Liver (tissue), 9 donors: ENCODE data around the gene PDZK1. TPM values are rescaled to one million over a fixed set of nuclear protein-coding genes. Genes with fewer than 3 reads are reported as not detected.

Experiments used
- DNase-seq: peaks from one replicate; pipeline ENCODE4 v3.0.0-alpha.2; 2017; ENCODE audit warnings: low spot score
- H3K27ac ChIP-seq, 2 donors: one replicate each; pipeline ENCODE4 v1.7.0; 2013; ENCODE audit warnings: inconsistent platforms in 2 of 2, low read length in 2 of 2, control low read depth in 1 of 2, low read depth in 1 of 2, mild to moderate bottlenecking in 1 of 2
- H3K27me3 ChIP-seq, 4 donors: one replicate each; pipeline versions ENCODE4 v1.6.1 to v1.7.0; 2013; ENCODE audit warnings: low read length in 3 of 4, inconsistent platforms in 1 of 4, mild to moderate bottlenecking in 1 of 4, moderate library complexity in 1 of 4; ENCODE audit not compliant: control insufficient read depth in 4 of 4, insufficient read depth in 4 of 4
- H3K36me3 ChIP-seq, 4 donors: one replicate each; pipeline versions ENCODE4 v1.6.1 to v1.7.0; 2013; ENCODE audit warnings: low read length in 3 of 4, mild to moderate bottlenecking in 3 of 4, low read depth in 1 of 4, moderate library complexity in 1 of 4; ENCODE audit not compliant: control insufficient read depth in 4 of 4, insufficient read depth in 3 of 4
- H3K4me1 ChIP-seq, 4 donors: one replicate each; pipeline versions ENCODE4 v1.6.1 to v1.7.0; 2013; ENCODE audit warnings: low read length in 3 of 4, mild to moderate bottlenecking in 3 of 4, moderate library complexity in 1 of 4; ENCODE audit not compliant: control insufficient read depth in 4 of 4, insufficient read depth in 4 of 4
- H3K4me3 ChIP-seq, 3 donors: one replicate each; pipeline versions ENCODE4 v1.6.1 to v1.7.0; 2013; ENCODE audit warnings: low read length in 3 of 3, control low read depth in 1 of 3, low read depth in 1 of 3, mild to moderate bottlenecking in 1 of 3
- H3K9ac ChIP-seq, 2 donors: one replicate each; pipeline ENCODE4 v1.7.0; 2013; ENCODE audit warnings: low read length in 2 of 2, mild to moderate bottlenecking in 2 of 2, moderate library complexity in 2 of 2, control low read depth in 1 of 2, low read depth in 1 of 2
- H3K9me3 ChIP-seq, 4 donors: one replicate each; pipeline versions ENCODE4 v1.6.1 to v1.7.0; 2013; ENCODE audit warnings: low read length in 3 of 4; ENCODE audit not compliant: control insufficient read depth in 4 of 4
- FOXA2 ChIP-seq: IDR thresholded peaks from 2 replicates; pipeline ENCODE4 v1.6.1; 2016; ENCODE audit warnings: antibody characterized with exemption
- HNF4A ChIP-seq, 2 donors: conservative IDR thresholded peaks; 2 replicates each; pipeline ENCODE4 v1.6.1; 2016; ENCODE audit warnings: antibody characterized with exemption in 2 of 2, mild to moderate bottlenecking in 2 of 2
- HNF4G ChIP-seq: IDR thresholded peaks from 2 replicates; pipeline ENCODE4 v1.6.1; 2016; ENCODE audit warnings: antibody characterized with exemption
- NR2F2 ChIP-seq: IDR thresholded peaks from 2 replicates; pipeline ENCODE4 v1.6.1; 2016; ENCODE audit warnings: antibody characterized with exemption
- RAD21 ChIP-seq, 2 donors: IDR thresholded peaks; 2 replicates each; pipeline ENCODE4 v1.6.1; 2016; ENCODE audit warnings: antibody characterized with exemption in 2 of 2, mild to moderate bottlenecking in 2 of 2
- SP1 ChIP-seq: IDR thresholded peaks from 2 replicates; pipeline ENCODE4 v1.6.1; 2018; ENCODE audit warnings: antibody characterized with exemption, mild to moderate bottlenecking
- TAF1 ChIP-seq: conservative IDR thresholded peaks from 2 replicates; pipeline ENCODE4 v1.6.1; 2016; ENCODE audit warnings: antibody characterized with exemption, mild to moderate bottlenecking
- YY1 ChIP-seq: IDR thresholded peaks from 2 replicates; pipeline ENCODE4 v1.6.1; 2016; ENCODE audit warnings: antibody characterized with exemption, mild to moderate bottlenecking
- WGBS: extraction: QIAGEN DNeasy Blood & Tissue Kit; methylation state at CpG from one replicate; pipeline ENCODE4 v1.1.7; 2013; 5-methylcytosine and 5-hydroxymethylcytosine counted together
- polyA plus RNA-seq, 2 donors: library from polyadenylated mRNA; stranded (reverse) in 1 of 2; unstranded in 1 of 2; fragments of 200-250 nt in 1 of 2; fragments of >200 nt in 1 of 2; fragmentation: Nextera tagmentation in 1 of 2; extraction: Ambion mirVana in 1 of 2; gene quantifications; one replicate each; pipeline versions ENCODE4 v1.2.1 to v1.2.3, GENCODE V29; 2013 to 2015
- total RNA-seq, 2 donors: library from RNA; depleted of rRNA; stranded (reverse); fragments of >200 nt; gene quantifications; one replicate each; pipeline ENCODE4 v1.2.3, GENCODE V29; 2014
- TF ChIP-seq, protein P1 (sequence below): IDR thresholded peaks from 2 replicates; pipeline ENCODE4 v1.6.1; 2016; ENCODE audit warnings: antibody characterized with exemption
- TF ChIP-seq, protein P2 (sequence below): IDR thresholded peaks from 2 replicates; pipeline ENCODE4 v1.6.1; 2016; ENCODE audit warnings: antibody characterized with exemption
- TF ChIP-seq, protein P3 (sequence below): fragments of 150-350 bp; IDR thresholded peaks from 2 replicates; pipeline ENCODE4 v1.5.1; 2017; ENCODE audit warnings: improper control_type of control experiment, low read depth, low read length; ENCODE audit not compliant: missing input control
- TF ChIP-seq, protein P4 (sequence below): IDR thresholded peaks from 2 replicates; pipeline ENCODE4 v1.6.1; 2016; ENCODE audit warnings: antibody characterized with exemption, mild to moderate bottlenecking
- donor health status: healthy.
- donor health status: healthy.
- donor health status: healthy.
- donor health status: healthy.
- donor health status: healthy.

Gene PDZK1
- total and polyA plus RNA-seq, 4 donors, result 40.5 to 85.4 (median 60.6) TPM

DNA sequence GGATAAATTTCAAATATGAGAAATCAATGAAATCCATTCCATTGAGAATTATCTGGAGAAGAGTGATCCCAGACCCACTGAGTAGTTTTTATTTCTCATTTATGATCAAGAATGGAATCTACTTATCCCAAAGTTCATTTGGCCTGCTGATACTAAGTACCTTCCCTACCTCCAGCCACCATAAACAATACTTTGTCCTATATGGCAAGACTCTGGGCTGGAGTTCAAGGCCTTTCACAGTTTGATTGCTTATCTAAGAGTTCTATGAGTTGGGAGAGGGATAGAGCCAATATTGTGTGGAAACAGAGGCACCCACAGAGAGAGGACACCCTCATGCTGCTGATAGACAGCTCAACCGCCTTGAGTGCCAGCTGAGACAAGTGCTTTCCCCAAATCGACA, 5.1 kb downstream of the PDZK1 start:
- 83% methylated on average over 2 of the region's 2 CpGs for WGBS
- DNase-seq, result no peak
- H3K4me3 ChIP-seq, result no peak overlapping the region
- H3K27ac ChIP-seq, result no peak overlapping the region
- TF ChIP-seq NR2F2 (no peak), RAD21 (IDR thresholded peaks at IDR 0.05) (no peak), SP1 (no peak), TAF1 (no peak), HNF4A (conservative IDR thresholded peaks at IDR 0.05) (peak in 1 of 2 donors; percentile 41)
- TF ChIP-seq, protein P1, sequence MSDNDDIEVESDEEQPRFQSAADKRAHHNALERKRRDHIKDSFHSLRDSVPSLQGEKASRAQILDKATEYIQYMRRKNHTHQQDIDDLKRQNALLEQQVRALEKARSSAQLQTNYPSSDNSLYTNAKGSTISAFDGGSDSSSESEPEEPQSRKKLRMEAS, result no peak
- TF ChIP-seq, protein P2, sequence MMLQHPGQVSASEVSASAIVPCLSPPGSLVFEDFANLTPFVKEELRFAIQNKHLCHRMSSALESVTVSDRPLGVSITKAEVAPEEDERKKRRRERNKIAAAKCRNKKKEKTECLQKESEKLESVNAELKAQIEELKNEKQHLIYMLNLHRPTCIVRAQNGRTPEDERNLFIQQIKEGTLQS, result no peak
- no peaks in the 10 kb centered on the region for H3K27me3 ChIP-seq
- H3K4me1 ChIP-seq, result peaks cover 6 to 49% (median 24%) of the 10 kb centered on the region in 4 donors
- no peak overlapping the region for H3K9ac ChIP-seq
- H3K9me3 ChIP-seq, result no peaks in the 10 kb centered on the region
- H3K36me3 ChIP-seq, result no peaks in the 10 kb centered on the region

DNA sequence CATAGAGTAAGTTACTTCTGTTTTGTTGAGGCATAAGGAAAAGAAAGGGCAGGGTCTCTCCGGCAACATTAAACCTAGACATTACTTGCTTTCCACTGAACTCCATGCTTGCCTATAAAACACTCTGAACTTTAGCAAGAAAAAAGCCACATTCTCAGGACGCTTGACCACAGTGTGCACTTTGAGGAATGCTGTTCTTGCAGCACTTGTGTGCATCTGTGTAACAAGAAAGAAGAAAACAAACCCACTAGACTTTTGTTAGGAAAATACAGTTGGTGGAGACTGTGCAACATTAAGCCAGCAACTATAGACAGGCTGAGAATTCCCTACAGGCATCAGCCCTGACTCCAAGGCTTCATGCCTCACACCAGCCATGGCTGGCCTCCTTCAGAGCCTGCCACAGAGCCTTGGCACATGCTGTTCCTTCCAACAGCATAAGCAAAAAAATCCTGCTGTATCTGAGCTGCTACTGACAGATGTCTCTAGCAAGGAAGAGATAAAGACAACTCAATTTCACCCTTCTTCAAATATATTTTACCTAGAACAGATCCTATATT, 5.8 kb downstream of the PDZK1 start:
- H3K4me3 ChIP-seq, result no peak overlapping the region
- no peak overlapping the region for H3K27ac ChIP-seq
- H3K27me3 ChIP-seq, result no peaks in the 10 kb centered on the region
- 88% methylated on average over 2 of the region's 2 CpGs for WGBS
- peaks cover 6 to 43% (median 21%) of the 10 kb centered on the region in 4 donors for H3K4me1 ChIP-seq
- H3K9ac ChIP-seq, result no peak overlapping the region
- TF ChIP-seq, protein P3, sequence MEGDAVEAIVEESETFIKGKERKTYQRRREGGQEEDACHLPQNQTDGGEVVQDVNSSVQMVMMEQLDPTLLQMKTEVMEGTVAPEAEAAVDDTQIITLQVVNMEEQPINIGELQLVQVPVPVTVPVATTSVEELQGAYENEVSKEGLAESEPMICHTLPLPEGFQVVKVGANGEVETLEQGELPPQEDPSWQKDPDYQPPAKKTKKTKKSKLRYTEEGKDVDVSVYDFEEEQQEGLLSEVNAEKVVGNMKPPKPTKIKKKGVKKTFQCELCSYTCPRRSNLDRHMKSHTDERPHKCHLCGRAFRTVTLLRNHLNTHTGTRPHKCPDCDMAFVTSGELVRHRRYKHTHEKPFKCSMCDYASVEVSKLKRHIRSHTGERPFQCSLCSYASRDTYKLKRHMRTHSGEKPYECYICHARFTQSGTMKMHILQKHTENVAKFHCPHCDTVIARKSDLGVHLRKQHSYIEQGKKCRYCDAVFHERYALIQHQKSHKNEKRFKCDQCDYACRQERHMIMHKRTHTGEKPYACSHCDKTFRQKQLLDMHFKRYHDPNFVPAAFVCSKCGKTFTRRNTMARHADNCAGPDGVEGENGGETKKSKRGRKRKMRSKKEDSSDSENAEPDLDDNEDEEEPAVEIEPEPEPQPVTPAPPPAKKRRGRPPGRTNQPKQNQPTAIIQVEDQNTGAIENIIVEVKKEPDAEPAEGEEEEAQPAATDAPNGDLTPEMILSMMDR, result no peak
- TF ChIP-seq, protein P2, result no peak
- TF ChIP-seq HNF4G, result no peak
- no peak for TF ChIP-seq RAD21 (IDR thresholded peaks at IDR 0.05)
- no peaks in the 10 kb centered on the region for H3K9me3 ChIP-seq
- H3K36me3 ChIP-seq, result no peaks in the 10 kb centered on the region
- DNase-seq, result no peak

DNA sequence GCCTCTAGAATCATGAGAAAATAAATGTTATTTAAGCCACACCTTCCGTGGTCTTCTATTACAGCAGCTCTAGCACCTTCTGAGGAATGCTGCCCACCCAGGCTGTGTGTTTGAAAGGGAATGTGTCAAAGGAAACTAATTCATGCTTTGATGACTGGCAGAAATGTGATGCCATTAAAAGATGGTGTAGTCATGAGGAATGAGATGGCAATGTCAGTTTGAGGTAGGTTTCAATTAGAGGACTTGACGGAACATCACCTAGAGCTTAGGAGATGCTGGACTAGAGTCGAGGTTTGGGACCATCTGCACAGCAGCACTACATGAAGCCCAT, 10.6 kb downstream of the PDZK1 start:
- H3K9ac ChIP-seq, result no peak overlapping the region
- 95% methylated on average over 3 of the region's 3 CpGs for WGBS
- no peak for DNase-seq
- no peaks in the 10 kb centered on the region for H3K36me3 ChIP-seq
- peaks cover under 1 to 9% (median 6%) of the 10 kb centered on the region in 4 donors for H3K4me1 ChIP-seq
- no peak overlapping the region for H3K27ac ChIP-seq
- TF ChIP-seq YY1 (no peak), NR2F2 (no peak), SP1 (no peak), FOXA2 (no peak), HNF4A (conservative IDR thresholded peaks at IDR 0.05) (no peak)
- TF ChIP-seq, protein P4, sequence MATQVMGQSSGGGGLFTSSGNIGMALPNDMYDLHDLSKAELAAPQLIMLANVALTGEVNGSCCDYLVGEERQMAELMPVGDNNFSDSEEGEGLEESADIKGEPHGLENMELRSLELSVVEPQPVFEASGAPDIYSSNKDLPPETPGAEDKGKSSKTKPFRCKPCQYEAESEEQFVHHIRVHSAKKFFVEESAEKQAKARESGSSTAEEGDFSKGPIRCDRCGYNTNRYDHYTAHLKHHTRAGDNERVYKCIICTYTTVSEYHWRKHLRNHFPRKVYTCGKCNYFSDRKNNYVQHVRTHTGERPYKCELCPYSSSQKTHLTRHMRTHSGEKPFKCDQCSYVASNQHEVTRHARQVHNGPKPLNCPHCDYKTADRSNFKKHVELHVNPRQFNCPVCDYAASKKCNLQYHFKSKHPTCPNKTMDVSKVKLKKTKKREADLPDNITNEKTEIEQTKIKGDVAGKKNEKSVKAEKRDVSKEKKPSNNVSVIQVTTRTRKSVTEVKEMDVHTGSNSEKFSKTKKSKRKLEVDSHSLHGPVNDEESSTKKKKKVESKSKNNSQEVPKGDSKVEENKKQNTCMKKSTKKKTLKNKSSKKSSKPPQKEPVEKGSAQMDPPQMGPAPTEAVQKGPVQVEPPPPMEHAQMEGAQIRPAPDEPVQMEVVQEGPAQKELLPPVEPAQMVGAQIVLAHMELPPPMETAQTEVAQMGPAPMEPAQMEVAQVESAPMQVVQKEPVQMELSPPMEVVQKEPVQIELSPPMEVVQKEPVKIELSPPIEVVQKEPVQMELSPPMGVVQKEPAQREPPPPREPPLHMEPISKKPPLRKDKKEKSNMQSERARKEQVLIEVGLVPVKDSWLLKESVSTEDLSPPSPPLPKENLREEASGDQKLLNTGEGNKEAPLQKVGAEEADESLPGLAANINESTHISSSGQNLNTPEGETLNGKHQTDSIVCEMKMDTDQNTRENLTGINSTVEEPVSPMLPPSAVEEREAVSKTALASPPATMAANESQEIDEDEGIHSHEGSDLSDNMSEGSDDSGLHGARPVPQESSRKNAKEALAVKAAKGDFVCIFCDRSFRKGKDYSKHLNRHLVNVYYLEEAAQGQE, result no peak
- no peak overlapping the region for H3K4me3 ChIP-seq
- no peaks in the 10 kb centered on the region for H3K9me3 ChIP-seq
- no peaks in the 10 kb centered on the region for H3K27me3 ChIP-seq
